Mesenchymal stem cell (in vitro differentiated cells and primary cell): ENCODE results near the gene HEY2.

ENCODE experiments used
- DNase-seq: peaks from one replicate; pipeline ENCODE4 v3.0.0-alpha.2; 2013
- H2AFZ ChIP-seq: one replicate; pipeline ENCODE4 v1.6.1; 2013; ENCODE audit warnings: low read depth, mild to moderate bottlenecking, control low read depth, inconsistent platforms, low read length, moderate library complexity
- H2AK5ac ChIP-seq: 2 replicates; pipeline ENCODE4 v1.6.1; 2013; ENCODE audit warnings: low read length, moderate library complexity, mild to moderate bottlenecking, inconsistent platforms; ENCODE audit not compliant: severe bottlenecking
- H2BK120ac ChIP-seq: one replicate; pipeline ENCODE4 v1.6.1; 2013; ENCODE audit warnings: low read depth, mild to moderate bottlenecking, inconsistent platforms, low read length, moderate library complexity
- H2BK12ac ChIP-seq, 2 experiments: one replicate each; pipeline ENCODE4 v1.6.1; 2013; ENCODE audit warnings: inconsistent platforms in 2 of 2, low read length in 2 of 2, mild to moderate bottlenecking in 2 of 2, moderate library complexity in 2 of 2, control low read depth in 1 of 2
- H2BK15ac ChIP-seq: one replicate; pipeline ENCODE4 v1.6.1; 2013; ENCODE audit warnings: mild to moderate bottlenecking, low read depth, inconsistent platforms; ENCODE audit not compliant: poor library complexity, severe bottlenecking
- H2BK5ac ChIP-seq: 2 replicates; pipeline ENCODE4 v1.6.1; 2013; ENCODE audit warnings: low read depth, mild to moderate bottlenecking, low read length, control low read depth, inconsistent platforms; ENCODE audit not compliant: poor library complexity, severe bottlenecking
- H3K14ac ChIP-seq, 2 experiments: one replicate each; pipeline ENCODE4 v1.6.1; 2013; ENCODE audit warnings: inconsistent platforms in 2 of 2, low read length in 2 of 2, control low read depth in 1 of 2, mild to moderate bottlenecking in 1 of 2, moderate library complexity in 1 of 2
- H3K18ac ChIP-seq, 2 experiments: one replicate each; pipeline ENCODE4 v1.6.1; 2013; ENCODE audit warnings: inconsistent platforms in 2 of 2, low read length in 2 of 2, control low read depth in 1 of 2, low read depth in 1 of 2, mild to moderate bottlenecking in 1 of 2
- H3K23ac ChIP-seq, 2 experiments: one replicate each; pipeline ENCODE4 v1.6.1; 2013; ENCODE audit warnings: inconsistent platforms in 2 of 2, low read length in 2 of 2, mild to moderate bottlenecking in 2 of 2, moderate library complexity in 2 of 2, control low read depth in 1 of 2
- H3K27ac ChIP-seq: 2 replicates; pipeline ENCODE4 v1.5.1; 2013; ENCODE audit warnings: mild to moderate bottlenecking, moderate library complexity, low read length, control low read depth, inconsistent platforms; ENCODE audit not compliant: poor library complexity, severe bottlenecking
- H3K27me3 ChIP-seq, 2 experiments: 2 replicates each; pipeline versions ENCODE4 v1.6.1 to v1.7.0; 2013; ENCODE audit warnings: low read length in 2 of 2, mild to moderate bottlenecking in 2 of 2, moderate library complexity in 2 of 2, control low read depth in 1 of 2, inconsistent platforms in 1 of 2; ENCODE audit not compliant: control insufficient read depth in 1 of 2, insufficient read depth in 1 of 2
- H3K36me3 ChIP-seq, 2 experiments: 2 replicates each; pipeline versions ENCODE4 v1.6.1 to v1.7.0; 2013; ENCODE audit warnings: low read length in 2 of 2, control low read depth in 1 of 2, inconsistent platforms in 1 of 2, low read depth in 1 of 2, mild to moderate bottlenecking in 1 of 2; ENCODE audit not compliant: insufficient read depth in 2 of 2, control insufficient read depth in 1 of 2
- H3K4ac ChIP-seq, 2 experiments: one replicate each; pipeline ENCODE4 v1.6.1; 2013; ENCODE audit warnings: inconsistent platforms in 2 of 2, low read length in 2 of 2, mild to moderate bottlenecking in 2 of 2, moderate library complexity in 2 of 2, control low read depth in 1 of 2, low read depth in 1 of 2
- H3K4me1 ChIP-seq: 2 replicates; pipeline ENCODE4 v1.6.1; 2013; ENCODE audit warnings: low read depth, low read length, control low read depth; ENCODE audit not compliant: control insufficient read depth, insufficient read depth
- H3K4me2 ChIP-seq: 2 replicates; pipeline ENCODE4 v1.6.1; 2013; ENCODE audit warnings: low read length, mild to moderate bottlenecking, inconsistent platforms; ENCODE audit not compliant: poor library complexity, severe bottlenecking
- H3K4me3 ChIP-seq, 2 experiments: 2 replicates each; pipeline versions ENCODE4 v1.5.1 to v1.7.0; 2013; ENCODE audit warnings: low read length in 2 of 2, mild to moderate bottlenecking in 2 of 2, control low read depth in 1 of 2, low read depth in 1 of 2; ENCODE audit not compliant: insufficient read depth in 1 of 2
- H3K79me1 ChIP-seq: replicated peaks from 2 replicates; pipeline ENCODE4 v1.6.1; 2013; ENCODE audit warnings: mild to moderate bottlenecking, control low read depth, low read length, inconsistent platforms; ENCODE audit not compliant: poor library complexity, severe bottlenecking
- H3K9ac ChIP-seq: 2 replicates; pipeline ENCODE4 v1.7.0; 2013; ENCODE audit warnings: mild to moderate bottlenecking, low read length, moderate library complexity
- H3K9me3 ChIP-seq: 2 replicates; pipeline ENCODE4 v1.7.0; 2013; ENCODE audit warnings: mild to moderate bottlenecking, low read length; ENCODE audit not compliant: control insufficient read depth
- H4K8ac ChIP-seq: one replicate; pipeline ENCODE4 v1.6.1; 2013; ENCODE audit warnings: inconsistent platforms, mild to moderate bottlenecking, low read length, moderate library complexity
- H4K91ac ChIP-seq: one replicate; pipeline ENCODE4 v1.6.1; 2013; ENCODE audit warnings: mild to moderate bottlenecking, low read length, inconsistent platforms
- WGBS: methylation state at CpG from one replicate; pipeline ENCODE4 v1.1.7; 2013; ENCODE audit warnings: mixed read lengths; 5-methylcytosine and 5-hydroxymethylcytosine counted together

The HEY2 gene

DNA sequence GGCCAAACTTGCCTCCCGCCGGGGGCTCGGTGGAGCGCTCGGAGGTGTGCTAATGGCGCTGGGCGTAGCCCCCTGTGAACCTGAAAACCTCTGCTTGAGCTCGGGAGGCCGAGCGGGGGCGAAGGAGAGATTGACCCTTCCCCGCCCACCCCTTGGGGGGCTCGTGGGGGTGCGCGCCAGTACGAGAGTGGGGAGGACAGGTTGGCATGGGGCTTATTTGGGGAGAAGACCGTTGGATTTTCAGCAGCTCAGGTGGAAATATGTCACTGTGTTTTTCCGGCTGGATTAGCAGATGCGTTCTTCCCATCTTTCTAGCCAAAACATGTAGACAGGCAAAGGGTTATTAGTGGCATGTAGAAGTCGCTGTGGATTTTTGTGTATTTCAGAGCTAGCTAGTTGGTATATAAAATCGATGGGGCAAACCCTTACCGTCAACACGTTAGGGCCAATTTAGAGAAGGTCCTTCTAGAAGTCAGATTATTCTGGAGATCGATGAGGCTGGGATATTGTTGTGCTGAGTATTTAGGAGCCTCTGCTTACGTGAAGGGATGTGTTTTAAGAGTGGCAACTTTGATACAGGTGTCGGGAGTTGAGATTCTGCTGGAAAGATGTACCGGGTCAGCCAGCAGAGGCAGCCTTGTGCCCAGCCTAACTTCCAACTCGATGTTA, 41.9 kb downstream of the HEY2 start:
- Histone ChIP-seq H2BK12ac (peak overlapping the region in 1 of 2 experiments; percentile 43), H3K4me3 (peak overlapping the region; percentile 95 to 97), H3K14ac (no peak overlapping the region), H3K27me3 (no peaks in the 10 kb centered on the region), H4K91ac (peak overlapping the region; percentile 7), H3K4me1 (peaks cover 8% of the 10 kb centered on the region), H3K4ac (peak overlapping the region in 1 of 2 experiments; percentile 5), H2BK15ac (no peak overlapping the region), H2BK120ac (peak overlapping the region; percentile 91), H2AFZ (peak overlapping the region; percentile 43), H3K4me2 (peak overlapping the region; percentile 99), H2AK5ac (no peak overlapping the region), H4K8ac (peak overlapping the region; percentile 88), H3K79me1 (peaks cover 5% of the 10 kb centered on the region), H3K9ac (peak overlapping the region; percentile 90), H3K36me3 (no peaks in the 10 kb centered on the region), H2BK5ac (no peak overlapping the region), H3K27ac (no peak overlapping the region), H3K23ac (peak overlapping the region in 1 of 2 experiments; percentile 11), H3K18ac (peak overlapping the region in 1 of 2 experiments; percentile 55), H3K9me3 (no peaks in the 10 kb centered on the region)
- 1% methylated on average over 27 of the region's 28 CpGs for WGBS
- peak; percentile 56 for DNase-seq

DNA sequence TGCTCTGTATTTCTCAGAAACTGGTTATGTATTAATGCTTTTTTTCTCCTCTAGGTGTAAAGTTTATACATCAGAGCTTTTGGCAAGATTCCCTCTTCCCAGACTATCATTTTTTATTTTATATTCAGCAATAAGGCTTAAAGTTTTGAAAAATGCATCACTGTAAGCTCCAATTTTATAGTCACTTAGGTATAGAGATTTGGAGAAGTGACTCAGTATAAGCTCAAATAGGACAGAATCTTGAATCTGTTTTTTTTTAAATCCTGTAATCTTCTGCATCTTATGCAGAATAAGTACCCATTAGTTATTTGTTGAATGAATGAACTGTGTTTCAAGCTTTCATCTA, 42.4 kb downstream of the HEY2 start:
- Histone ChIP-seq H3K4ac (no peak overlapping the region), H3K79me1 (peaks cover 6% of the 10 kb centered on the region), H2AFZ (no peak overlapping the region), H4K91ac (no peak overlapping the region), H2BK120ac (no peak overlapping the region), H2AK5ac (no peak overlapping the region), H3K23ac (no peak overlapping the region), H3K36me3 (peaks cover 0 to 2% of the 10 kb centered on the region in 2 experiments), H3K4me1 (peaks cover 8% of the 10 kb centered on the region), H3K4me3 (peak overlapping the region in 1 of 2 experiments; percentile 97), H2BK15ac (no peak overlapping the region), H3K27me3 (no peaks in the 10 kb centered on the region), H3K27ac (no peak overlapping the region), H2BK12ac (no peak overlapping the region), H3K9ac (peak overlapping the region; percentile 90), H2BK5ac (no peak overlapping the region), H3K4me2 (peak overlapping the region; percentile 99), H3K18ac (no peak overlapping the region), H4K8ac (no peak overlapping the region), H3K14ac (no peak overlapping the region), H3K9me3 (no peaks in the 10 kb centered on the region)
- no peak for DNase-seq

DNA sequence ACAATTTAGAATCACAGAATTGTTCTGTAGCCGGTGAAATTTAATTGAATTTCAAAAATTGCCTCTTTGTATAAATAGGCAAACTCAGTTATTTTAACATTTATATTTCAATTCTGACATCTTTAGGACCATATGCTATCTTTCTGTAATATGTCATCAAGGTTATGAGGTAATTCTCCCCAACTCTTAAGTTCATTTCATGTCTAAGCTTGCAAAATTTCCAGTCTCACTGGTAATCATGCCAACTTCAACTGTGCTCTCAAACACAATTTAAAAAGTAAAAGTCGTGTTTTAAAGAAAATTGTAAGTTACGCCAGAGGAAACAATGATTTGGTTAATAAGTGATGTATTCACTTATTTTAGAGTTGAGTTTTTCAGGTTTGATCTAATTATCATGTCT, 42.7 kb downstream of the HEY2 start:
- no peak overlapping the region for H2AK5ac ChIP-seq
- peak overlapping the region; percentile 90 for H3K9ac ChIP-seq
- H3K9me3 ChIP-seq = no peaks in the 10 kb centered on the region
- no peak for DNase-seq
- H3K79me1 ChIP-seq = peaks cover 6% of the 10 kb centered on the region
- H3K27ac ChIP-seq = no peak overlapping the region
- H3K23ac ChIP-seq = no peak overlapping the region
- H3K14ac ChIP-seq = no peak overlapping the region
- no peak overlapping the region for H2BK15ac ChIP-seq
- H2BK5ac ChIP-seq = no peak overlapping the region
- peak overlapping the region in 1 of 2 experiments; percentile 97 for H3K4me3 ChIP-seq
- H4K91ac ChIP-seq = no peak overlapping the region
- H3K27me3 ChIP-seq = no peaks in the 10 kb centered on the region
- H4K8ac ChIP-seq = no peak overlapping the region
- no peak overlapping the region for H2AFZ ChIP-seq
- no peak overlapping the region for H2BK12ac ChIP-seq
- H2BK120ac ChIP-seq = no peak overlapping the region
- H3K4me1 ChIP-seq = peaks cover 8% of the 10 kb centered on the region
- no peak overlapping the region for H3K4ac ChIP-seq
- 75% methylated on average over 2 of the region's 3 CpGs for WGBS
- H3K36me3 ChIP-seq = peaks cover 0 to 5% of the 10 kb centered on the region in 2 experiments
- no peak overlapping the region for H3K4me2 ChIP-seq
- H3K18ac ChIP-seq = no peak overlapping the region

DNA sequence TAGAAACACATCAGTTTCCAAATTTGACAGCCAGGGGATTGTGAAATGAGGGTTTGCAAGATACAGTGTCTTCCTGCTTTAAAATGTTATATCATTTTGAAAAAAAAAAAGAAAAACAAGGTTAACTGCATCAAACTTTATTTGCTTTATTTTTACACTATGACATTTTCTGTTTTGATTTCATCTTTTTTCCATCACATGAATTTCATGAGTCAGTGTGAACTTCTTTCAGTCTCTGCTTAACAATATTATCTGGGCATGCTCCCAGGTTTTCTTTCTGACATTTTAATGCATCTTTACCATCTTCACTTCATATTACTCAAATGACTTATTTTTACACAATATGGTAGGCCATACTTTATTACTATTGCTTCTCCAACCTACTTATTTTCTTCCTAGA, 43.2 kb downstream of the HEY2 start:
- peak overlapping the region in 1 of 2 experiments; percentile 97 for H3K4me3 ChIP-seq
- H2BK15ac ChIP-seq = no peak overlapping the region
- H2AK5ac ChIP-seq = no peak overlapping the region
- no peak overlapping the region for H4K8ac ChIP-seq
- no peak overlapping the region for H3K27ac ChIP-seq
- H3K27me3 ChIP-seq = no peaks in the 10 kb centered on the region
- H3K79me1 ChIP-seq = peaks cover 6% of the 10 kb centered on the region
- no peak overlapping the region for H4K91ac ChIP-seq
- H2BK12ac ChIP-seq = no peak overlapping the region
- H2AFZ ChIP-seq = no peak overlapping the region
- H3K9ac ChIP-seq = peak overlapping the region; percentile 90
- no peak overlapping the region for H3K4ac ChIP-seq
- H2BK5ac ChIP-seq = no peak overlapping the region
- H3K18ac ChIP-seq = no peak overlapping the region
- H3K4me2 ChIP-seq = no peak overlapping the region
- H3K23ac ChIP-seq = no peak overlapping the region
- H3K14ac ChIP-seq = no peak overlapping the region
- H3K4me1 ChIP-seq = peaks cover 8% of the 10 kb centered on the region
- DNase-seq = no peak
- peaks cover 0 to 9% of the 10 kb centered on the region in 2 experiments for H3K36me3 ChIP-seq
- no peak overlapping the region for H2BK120ac ChIP-seq
- H3K9me3 ChIP-seq = no peaks in the 10 kb centered on the region
